ENCODE measurements around the gene ZNF26.

ZNF26 gene

DNA sequence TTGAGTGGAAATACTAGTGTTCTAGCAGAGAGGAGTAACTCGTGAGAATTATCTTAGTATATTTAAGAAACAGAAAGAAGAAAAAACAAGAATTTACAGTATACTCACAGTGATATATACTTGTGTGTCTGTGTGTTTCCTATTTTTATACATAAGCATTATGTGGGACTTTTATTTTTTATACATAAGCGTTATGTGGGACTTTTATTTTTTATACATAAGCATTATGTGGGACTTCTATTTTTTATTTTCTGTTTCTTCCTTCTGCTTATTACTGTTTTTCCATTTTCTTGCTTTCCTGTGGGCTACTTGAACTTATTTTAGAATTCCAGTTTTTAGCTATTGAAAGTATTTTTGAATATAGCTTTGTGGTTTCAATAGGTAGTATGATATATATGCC lies 87.7 kb downstream of the ZNF26 start:
- DNase-seq (ENCODE audit: low spot score) = no peak

Data from CD4-positive, alpha-beta T cell treated with Interleukin-15 for 4 hours (primary cell).